Lung (tissue), 12 donors: ENCODE measurements around the gene MTA3. TPM values are rescaled to one million over a fixed set of nuclear protein-coding genes. Genes with fewer than 3 reads are reported as not detected.

Source experiments
- ATAC-seq: fragments of 200-7000 bp; cut with Tn5 transposase; one replicate; pipeline ENCODE4 v1.9.1; 2020; ENCODE audit warnings: moderate number of reproducible peaks; ENCODE audit not compliant: insufficient read depth, low FRiP score
- DNase-seq, 3 donors: peaks; one replicate each; pipeline ENCODE4 v3.0.0-alpha.2; 2013 to 2017
- H3K27ac ChIP-seq, 2 donors: one replicate each; pipeline ENCODE4 v1.5.1; 2013; ENCODE audit warnings: mild to moderate bottlenecking in 2 of 2, moderate library complexity in 2 of 2, control low read depth in 1 of 2, inconsistent platforms in 1 of 2, low read depth in 1 of 2, low read length in 1 of 2
- H3K27me3 ChIP-seq, 3 donors: one replicate each; pipeline ENCODE4 v1.5.1; 2013; ENCODE audit warnings: low read length in 2 of 3; ENCODE audit not compliant: control insufficient read depth in 3 of 3, insufficient read depth in 3 of 3
- H3K36me3 ChIP-seq, 4 donors: one replicate each; pipeline ENCODE4 v1.5.1; 2013; ENCODE audit warnings: low read length in 4 of 4, mild to moderate bottlenecking in 1 of 4, moderate library complexity in 1 of 4; ENCODE audit not compliant: control insufficient read depth in 4 of 4, insufficient read depth in 4 of 4
- H3K4me1 ChIP-seq, 5 donors: one replicate each; pipeline ENCODE4 v1.5.1; 2013; ENCODE audit warnings: low read length in 5 of 5, mild to moderate bottlenecking in 2 of 5, moderate library complexity in 1 of 5; ENCODE audit not compliant: control insufficient read depth in 5 of 5, insufficient read depth in 5 of 5
- H3K4me3 ChIP-seq: one replicate; pipeline ENCODE4 v1.5.1; 2013; ENCODE audit warnings: mild to moderate bottlenecking, control low read depth, moderate library complexity
- H3K9ac ChIP-seq, 2 donors: one replicate each; pipeline ENCODE4 v1.5.1; 2013; ENCODE audit warnings: low read length in 2 of 2, control low read depth in 1 of 2; ENCODE audit not compliant: insufficient read depth in 1 of 2
- H3K9me3 ChIP-seq, 4 donors: one replicate each; pipeline ENCODE4 v1.5.1; 2013; ENCODE audit warnings: low read length in 3 of 4, mild to moderate bottlenecking in 1 of 4, moderate library complexity in 1 of 4; ENCODE audit not compliant: control insufficient read depth in 4 of 4, insufficient read depth in 3 of 4
- WGBS, 2 donors: extraction: QIAGEN DNeasy Blood & Tissue Kit; methylation state at CpG; one replicate each; pipeline ENCODE4 v1.1.7; 2013; 5-methylcytosine and 5-hydroxymethylcytosine counted together
- polyA plus RNA-seq, 2 donors: library from polyadenylated mRNA; stranded (reverse); fragments of 200-250 nt; gene quantifications; one replicate each; pipeline ENCODE4 v1.2.1, GENCODE V29; 2013
- total RNA-seq, 2 donors: library from RNA; depleted of rRNA in 1 of 2; stranded (reverse); fragments of >200 nt in 1 of 2; gene quantifications; one replicate each; pipeline ENCODE4 v1.2.1, GENCODE V29; 2014 to 2021
- TF ChIP-seq, protein P1 (sequence below): IDR thresholded peaks from 2 replicates; pipeline ENCODE4 v1.5.1; 2012; ENCODE audit warnings: mild to moderate bottlenecking; ENCODE audit errors: control extremely low read depth, extremely low read depth
- donor health status: control.
- donor health status: control.
- donor health status: Bipolar disorder and iron deficiency.
- donor health status: healthy.
- donor health status: DM: yes; HTN: yes; CAD: no.

Gene MTA3
- total and polyA plus RNA-seq, 4 donors: 9.2 to 65.8 (median 24.4) TPM

DNA sequence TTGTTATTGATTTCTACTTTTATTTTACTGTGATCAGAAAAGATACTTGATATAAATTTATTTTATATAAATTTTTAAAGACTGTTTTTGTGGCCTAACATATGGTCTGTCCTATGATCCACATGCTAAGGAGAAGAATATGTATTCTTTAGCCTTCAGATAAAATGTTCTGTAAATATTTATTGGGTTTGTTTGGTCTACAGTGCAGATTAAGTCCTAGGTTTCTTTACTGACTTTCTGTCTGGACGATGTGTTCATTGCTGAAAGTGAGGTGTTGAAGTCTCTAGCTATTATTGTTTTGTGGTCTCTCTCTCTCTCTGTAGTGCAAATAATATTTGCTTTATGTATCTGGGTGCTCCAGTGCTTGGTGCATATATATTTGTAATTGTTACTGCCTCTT, 165.4 kb downstream of the MTA3 start:
- no peak overlapping the region for H3K9ac ChIP-seq
- H3K9me3 ChIP-seq: peaks cover 0 to 11% (median 2%) of the 10 kb centered on the region in 4 donors
- WGBS, 2 donors: 80 to 83% methylated on average over 1 of the region's 1 CpG
- H3K27me3 ChIP-seq: no peaks in the 10 kb centered on the region
- H3K36me3 ChIP-seq: peaks cover 2 to 17% (median 8%) of the 10 kb centered on the region in 4 donors
- TF ChIP-seq, protein P1, sequence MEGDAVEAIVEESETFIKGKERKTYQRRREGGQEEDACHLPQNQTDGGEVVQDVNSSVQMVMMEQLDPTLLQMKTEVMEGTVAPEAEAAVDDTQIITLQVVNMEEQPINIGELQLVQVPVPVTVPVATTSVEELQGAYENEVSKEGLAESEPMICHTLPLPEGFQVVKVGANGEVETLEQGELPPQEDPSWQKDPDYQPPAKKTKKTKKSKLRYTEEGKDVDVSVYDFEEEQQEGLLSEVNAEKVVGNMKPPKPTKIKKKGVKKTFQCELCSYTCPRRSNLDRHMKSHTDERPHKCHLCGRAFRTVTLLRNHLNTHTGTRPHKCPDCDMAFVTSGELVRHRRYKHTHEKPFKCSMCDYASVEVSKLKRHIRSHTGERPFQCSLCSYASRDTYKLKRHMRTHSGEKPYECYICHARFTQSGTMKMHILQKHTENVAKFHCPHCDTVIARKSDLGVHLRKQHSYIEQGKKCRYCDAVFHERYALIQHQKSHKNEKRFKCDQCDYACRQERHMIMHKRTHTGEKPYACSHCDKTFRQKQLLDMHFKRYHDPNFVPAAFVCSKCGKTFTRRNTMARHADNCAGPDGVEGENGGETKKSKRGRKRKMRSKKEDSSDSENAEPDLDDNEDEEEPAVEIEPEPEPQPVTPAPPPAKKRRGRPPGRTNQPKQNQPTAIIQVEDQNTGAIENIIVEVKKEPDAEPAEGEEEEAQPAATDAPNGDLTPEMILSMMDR: no peak
- H3K27ac ChIP-seq: no peak overlapping the region
- H3K4me1 ChIP-seq: no peaks in the 10 kb centered on the region
- H3K4me3 ChIP-seq: no peak overlapping the region
- no peak for ATAC-seq
- DNase-seq: no peak

DNA sequence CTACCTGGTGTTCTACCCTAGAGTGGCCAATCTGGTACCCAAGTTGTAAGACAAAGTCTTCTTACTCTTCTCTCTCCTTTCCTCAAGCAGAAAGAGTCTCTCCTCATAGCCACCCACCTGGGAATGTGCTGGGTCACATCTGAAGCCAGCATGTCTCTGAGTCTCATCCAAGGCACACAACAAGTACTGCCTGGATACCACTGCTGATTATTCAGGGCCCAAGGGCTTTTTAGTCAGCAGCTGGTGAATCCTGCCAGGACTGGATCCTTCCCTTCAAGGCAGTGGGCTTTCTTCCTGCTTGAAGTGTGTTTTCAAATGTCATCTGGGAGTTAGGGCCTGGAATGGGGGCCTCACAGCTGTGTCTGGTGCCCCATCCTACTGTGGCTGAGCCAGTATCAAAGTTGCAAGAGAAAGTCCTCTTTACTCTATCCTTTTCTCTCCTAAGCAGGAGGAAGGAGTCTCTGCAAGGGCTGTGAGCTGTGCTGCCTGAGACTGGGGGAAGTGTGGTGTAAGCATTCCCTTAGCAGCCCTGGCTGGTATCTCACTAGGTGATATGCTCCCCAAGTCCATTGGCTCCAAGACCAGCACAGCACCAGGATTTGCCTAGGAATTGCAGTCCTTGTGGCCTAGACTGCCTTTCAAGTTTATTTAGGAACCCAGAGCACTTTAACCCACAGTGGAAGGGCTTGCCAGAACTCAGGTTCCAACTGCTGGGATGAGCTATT, 168.3 kb downstream of the MTA3 start:
- Histone ChIP-seq H3K9me3 (peaks cover 0 to 14% (median 2%) of the 10 kb centered on the region in 4 donors), H3K4me3 (no peak overlapping the region), H3K9ac (no peak overlapping the region), H3K36me3 (peaks cover 2 to 30% (median 8%) of the 10 kb centered on the region in 4 donors), H3K27me3 (no peaks in the 10 kb centered on the region), H3K4me1 (no peaks in the 10 kb centered on the region), H3K27ac (no peak overlapping the region)
- ATAC-seq (no peak), DNase-seq (no peak)
- TF ChIP-seq, protein P1: no peak

DNA sequence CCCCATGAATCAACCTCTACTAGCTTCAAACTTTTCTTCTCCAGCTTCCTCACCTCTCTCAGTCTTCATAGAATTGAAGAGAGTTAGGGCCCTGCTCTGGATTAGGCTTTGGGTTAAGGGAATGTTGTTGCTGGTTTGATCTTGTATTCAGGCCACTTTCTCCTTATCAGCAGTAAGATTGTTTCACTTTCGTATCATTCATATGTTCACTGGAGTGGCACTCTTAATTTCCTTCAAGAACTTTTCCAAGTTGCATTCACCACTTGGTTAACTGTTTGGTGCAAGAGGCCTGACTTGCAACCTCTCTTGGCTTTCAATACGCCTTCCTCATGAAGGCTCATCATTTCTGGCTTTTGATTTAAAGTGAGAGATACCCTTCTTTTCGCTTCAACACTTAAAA, 172.7 kb downstream of the MTA3 start:
- DNase-seq (no peak), ATAC-seq (peak; percentile 47)
- Histone ChIP-seq H3K9ac (no peak overlapping the region), H3K4me1 (no peaks in the 10 kb centered on the region), H3K27me3 (no peaks in the 10 kb centered on the region), H3K4me3 (no peak overlapping the region), H3K27ac (no peak overlapping the region), H3K36me3 (peaks cover 2 to 27% (median 4%) of the 10 kb centered on the region in 4 donors), H3K9me3 (peaks cover 0 to 6% (median under 1%) of the 10 kb centered on the region in 4 donors)
- TF ChIP-seq, protein P1: no peak
- 70 to 85% methylated on average over 3 of the region's 3 CpGs for WGBS, 2 donors
